HG02678 (cell line): ENCODE measurements around the gene SCGB1C2.
"Not testable (repeated sequence)": the region's sequence is repeated elsewhere in the genome, so short reads cannot be mapped to it uniquely, and the experiment has no call there.

Experiments
- ATAC-seq: cut with Tn5 transposase; IDR thresholded peaks from one replicate; pipeline ENCODE4 v1.9.1; 2021; ENCODE audit warnings: mild to moderate bottlenecking, moderate library complexity; ENCODE audit not compliant: unreplicated experiment

SCGB1C2 gene

GRCh38 chr17:137166-137807, at the start of gene SCGB1C2:
SCGB1C2 (plus strand) TSS chr17:137569; CDS start chr17:137591, 22 bp downstream.
- ATAC-seq: not testable (repeated sequence)

- ATAC-seq: not testable (repeated sequence)
These were observed 24.3 kb upstream of the SCGB1C2 start for GRCh38 chr17:113111-113510.

DNA sequence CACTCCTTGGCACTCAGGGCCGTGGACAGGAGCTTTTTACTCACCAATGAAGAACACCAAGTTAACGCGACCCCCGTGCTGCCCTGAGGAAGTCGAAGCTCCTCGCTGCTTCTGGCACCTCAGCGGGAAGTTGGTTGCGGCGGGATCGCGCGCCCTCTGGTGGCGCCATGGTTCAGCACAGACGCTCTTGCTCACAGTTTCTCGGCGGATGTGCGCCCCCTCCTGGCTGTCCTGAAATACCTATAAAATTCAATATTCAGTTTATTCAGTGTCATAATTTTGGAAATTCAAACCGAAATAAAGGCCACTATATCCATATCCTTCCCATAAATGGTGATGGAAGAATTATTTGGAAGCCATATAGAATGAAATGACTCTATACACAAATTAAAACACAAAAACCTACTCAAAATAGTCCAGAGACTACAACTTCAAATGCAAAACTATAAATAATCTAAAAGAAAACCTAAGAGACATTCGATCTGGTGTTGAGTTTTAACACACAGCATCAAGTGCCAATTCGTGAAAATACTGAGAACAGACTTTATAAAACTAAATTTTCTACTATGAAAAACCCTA, 18.9 kb upstream of the SCGB1C2 start:
- ATAC-seq: not testable (repeated sequence)

DNA sequence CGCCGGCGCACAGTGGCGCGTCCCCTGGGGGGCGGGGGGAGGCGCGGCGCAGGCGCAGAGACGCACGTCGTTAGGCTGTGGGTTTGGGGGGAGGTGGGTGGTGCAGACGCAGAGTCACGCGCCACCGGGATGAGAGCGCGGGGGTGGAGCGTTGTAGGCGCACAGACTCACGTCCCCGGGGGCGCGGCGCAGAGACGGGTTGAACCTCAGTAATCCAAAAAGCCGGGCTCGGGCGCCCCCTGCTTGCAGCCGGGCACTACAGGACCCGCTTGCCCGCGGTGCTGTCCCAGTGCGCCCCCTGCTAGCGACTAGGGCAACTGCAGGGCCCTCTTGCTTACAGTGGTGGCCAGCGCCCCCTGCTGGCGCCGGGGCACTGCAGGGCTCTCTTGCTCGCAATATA, 3.4 kb upstream of the SCGB1C2 start:
- not testable (repeated sequence) for ATAC-seq

GRCh38 chr17:134332-134785, 3.0 kb upstream of the SCGB1C2 start:
- ATAC-seq: peak; percentile 77

GRCh38 chr17:135022-135421, 2.3 kb upstream of the SCGB1C2 start:
- ATAC-seq: not testable (repeated sequence)

GRCh38 chr17:135895-136294, 1.5 kb upstream of the SCGB1C2 start:
- ATAC-seq: not testable (repeated sequence)

DNA sequence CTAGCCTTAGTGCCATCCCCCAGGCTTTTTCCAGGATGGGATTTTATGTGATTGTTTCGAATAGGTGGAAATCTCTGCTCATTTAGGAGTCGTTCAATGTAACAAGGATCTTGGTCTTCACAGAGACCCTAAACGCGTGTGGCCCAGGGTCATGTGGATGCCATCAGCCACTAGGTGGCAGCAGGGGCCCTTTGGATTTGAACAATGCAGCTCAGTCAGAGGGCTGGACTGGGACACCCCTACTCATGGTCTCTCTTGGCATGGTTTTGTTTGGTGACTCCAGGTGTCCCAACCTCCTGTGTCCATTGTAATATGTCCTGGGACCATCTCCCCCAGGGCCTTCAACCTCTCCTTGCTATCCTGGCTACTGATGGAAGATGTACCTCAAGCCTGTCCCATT, 838 bp upstream of the SCGB1C2 start:
- peak; percentile 65 for ATAC-seq

- not testable (repeated sequence) for ATAC-seq
These were observed 2.2 kb downstream of the SCGB1C2 start for GRCh38 chr17:139401-140205.

DNA sequence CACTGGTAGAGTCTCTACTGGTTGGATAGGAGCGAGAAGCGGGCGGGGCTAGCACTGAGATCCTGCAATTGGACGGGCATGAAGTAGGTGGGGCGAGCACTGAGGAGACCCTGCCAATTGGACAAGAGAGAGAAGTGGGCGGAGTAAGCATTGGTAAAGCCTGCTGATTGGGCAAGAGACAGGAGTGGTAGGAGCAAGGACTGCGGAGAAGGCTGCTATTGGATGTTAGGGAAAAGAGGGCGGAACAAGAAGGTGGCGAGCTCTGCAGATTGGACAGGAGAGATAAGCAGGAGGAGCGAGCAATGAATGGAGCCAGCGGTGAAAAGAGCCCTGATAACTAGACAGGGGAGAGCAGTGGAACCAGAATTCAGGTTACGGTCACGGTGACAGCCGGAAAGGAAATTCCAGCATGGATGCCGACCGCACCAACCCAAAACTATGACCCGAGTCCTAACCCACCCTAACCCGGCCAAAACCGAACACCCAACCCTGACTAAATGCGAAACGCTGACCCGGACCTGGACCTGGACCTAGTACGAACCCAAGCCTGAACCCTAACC, 4.8 kb downstream of the SCGB1C2 start:
- ATAC-seq: no peak

GRCh38 chr17:142876-143784, 5.8 kb downstream of the SCGB1C2 start:
- ATAC-seq: no peak

DNA sequence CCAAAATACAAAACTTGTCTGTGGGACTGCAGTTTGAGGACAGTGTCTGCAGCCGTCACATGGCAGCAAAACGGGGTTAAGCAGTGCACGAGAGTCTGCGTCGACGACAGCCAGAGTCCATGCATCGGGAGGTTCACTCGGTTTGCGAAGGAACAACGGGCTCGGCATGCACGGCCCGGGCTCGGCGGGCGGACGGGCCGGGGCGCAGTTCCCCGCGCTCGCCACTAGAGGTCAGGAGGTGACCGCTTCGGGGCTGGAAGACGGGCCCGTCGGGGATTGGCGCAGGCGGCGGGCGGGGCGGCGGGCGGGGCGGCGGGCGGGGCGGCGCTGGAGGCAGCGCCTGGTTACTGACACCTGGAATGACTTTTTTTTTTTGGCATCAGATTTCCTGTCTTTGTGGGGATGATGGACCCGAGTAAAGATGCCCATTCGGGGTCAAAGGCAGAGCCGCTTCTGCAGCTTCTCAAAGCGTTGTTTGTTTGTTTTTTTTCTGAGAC, 6.5 kb downstream of the SCGB1C2 start:
- ATAC-seq: peak; percentile 70

- ATAC-seq: no peak
These were observed 7.7 kb downstream of the SCGB1C2 start for GRCh38 chr17:144936-145670.

DNA sequence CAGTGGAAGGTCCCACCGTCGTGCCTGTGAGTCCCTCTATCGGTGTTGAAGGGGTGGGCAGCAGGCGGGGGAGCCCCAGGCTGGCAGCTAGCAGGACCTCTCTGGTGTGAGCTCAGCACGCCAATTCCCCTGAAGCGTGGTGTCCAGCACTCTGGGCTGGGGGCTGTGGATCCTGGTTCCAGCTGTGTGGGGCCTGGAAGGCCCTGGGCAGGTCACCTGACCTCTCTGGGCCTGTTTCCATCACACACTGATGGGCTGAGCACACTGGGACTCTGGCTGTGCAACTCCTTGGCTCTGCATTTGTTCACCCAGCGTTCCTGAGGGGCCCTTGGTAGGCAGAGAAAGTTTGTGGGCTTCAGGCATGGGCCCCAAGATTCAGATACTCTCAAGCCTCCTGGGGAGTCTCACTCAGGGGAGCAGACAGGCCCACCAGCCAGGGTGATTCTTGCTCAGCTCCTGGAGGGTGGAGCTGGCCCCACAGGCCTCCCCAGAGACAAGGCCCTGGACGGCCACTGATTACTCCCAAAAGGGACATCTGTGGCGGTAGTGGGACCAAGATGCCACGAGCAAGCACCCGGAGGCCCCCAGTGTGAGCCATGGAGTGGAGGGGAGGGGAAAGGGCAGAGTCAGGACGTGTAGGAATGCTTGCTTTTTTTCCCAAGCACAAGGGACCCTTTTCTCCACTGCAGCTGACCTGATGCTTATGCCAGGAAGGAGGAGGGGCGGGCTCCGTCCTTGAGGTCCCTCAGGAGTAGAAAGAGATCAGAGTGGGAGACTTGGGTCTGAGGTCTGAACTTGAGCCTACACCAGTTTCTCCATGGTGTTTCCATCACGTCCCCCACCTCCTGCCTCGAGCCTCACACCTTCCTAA, 8.5 kb downstream of the SCGB1C2 start:
- no peak for ATAC-seq

DNA sequence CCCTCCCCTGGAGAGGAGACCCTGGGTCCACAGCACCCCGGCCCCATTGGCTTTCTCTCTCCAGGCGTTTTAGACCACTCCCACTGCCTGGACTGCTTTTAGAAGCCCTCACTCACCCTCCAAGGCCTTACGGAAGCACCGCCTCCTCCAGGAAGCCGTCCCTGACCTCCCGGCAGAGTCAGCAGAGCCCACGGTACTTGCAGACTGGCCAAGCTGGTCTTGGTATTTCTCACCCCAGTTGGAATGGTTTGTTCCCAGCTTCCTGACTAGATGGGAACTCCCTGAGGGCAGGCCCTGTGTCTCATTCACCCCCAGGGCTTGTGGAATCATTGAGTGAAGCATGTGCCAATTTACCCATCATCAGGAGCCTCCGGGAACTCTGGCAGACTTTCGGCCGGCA, 9.2 kb downstream of the SCGB1C2 start:
- no peak for ATAC-seq

- ATAC-seq: no peak
These were observed 9.8 kb downstream of the SCGB1C2 start for GRCh38 chr17:146983-147761.

- ATAC-seq: no peak
These were observed 10.7 kb downstream of the SCGB1C2 start for GRCh38 chr17:147796-148740.
